HEK293T (cell line): ENCODE results near the gene LPCAT4.
"Not testable (repeated sequence)": the region's sequence is repeated elsewhere in the genome, so short reads cannot be mapped to it uniquely, and the experiment has no call there.

Source experiments
- ARNT ChIP-seq: fragments of 450-650 bp; IDR thresholded peaks from 2 replicates; pipeline ENCODE4 v1.6.1; 2017; ENCODE audit warnings: mild to moderate bottlenecking
- FOXK2 ChIP-seq: fragments of 450-650 bp; IDR thresholded peaks from 2 replicates; pipeline ENCODE4 v1.6.1; 2016; ENCODE audit warnings: mild to moderate bottlenecking
- FOXM1 ChIP-seq: fragments of 450-650 bp; IDR thresholded peaks from 2 replicates; pipeline ENCODE4 v1.6.1; 2017; ENCODE audit warnings: mild to moderate bottlenecking, borderline replicate concordance
- NFRKB ChIP-seq: fragments of 450-650 bp; IDR thresholded peaks from 2 replicates; pipeline ENCODE4 v1.6.1; 2016; ENCODE audit warnings: mild to moderate bottlenecking, moderate library complexity
- SP1 ChIP-seq: fragments of 450-650 bp; IDR thresholded peaks from 2 replicates; pipeline ENCODE4 v1.6.1; 2017
- TF ChIP-seq, protein P1 (sequence below): fragments of 450-650 bp; IDR thresholded peaks from 2 replicates; pipeline ENCODE4 v1.6.1; 2016

DNA sequence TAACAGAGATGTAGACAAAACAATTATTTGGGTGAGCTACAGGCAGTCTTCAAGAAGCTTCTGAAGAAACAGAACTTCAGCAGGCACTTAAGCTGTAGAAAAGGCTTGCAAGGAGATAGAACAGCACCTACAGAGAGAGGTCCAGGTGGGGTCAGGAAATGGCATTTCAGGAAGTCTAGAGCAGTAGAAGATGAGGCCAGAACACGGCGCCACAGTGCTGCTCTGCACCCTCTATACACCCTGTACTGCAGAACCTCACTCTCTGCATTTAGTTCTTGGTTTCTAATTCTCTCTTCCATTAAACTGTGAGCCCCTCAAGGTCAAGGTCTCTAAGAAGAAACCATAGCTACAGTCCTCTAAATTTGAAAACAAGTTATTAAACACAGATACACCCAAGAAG is 26.0 kb upstream of the LPCAT4 start:
- TF ChIP-seq SP1, ARNT, FOXK2, NFRKB, FOXM1: not testable (repeated sequence)
- TF ChIP-seq, protein P1, sequence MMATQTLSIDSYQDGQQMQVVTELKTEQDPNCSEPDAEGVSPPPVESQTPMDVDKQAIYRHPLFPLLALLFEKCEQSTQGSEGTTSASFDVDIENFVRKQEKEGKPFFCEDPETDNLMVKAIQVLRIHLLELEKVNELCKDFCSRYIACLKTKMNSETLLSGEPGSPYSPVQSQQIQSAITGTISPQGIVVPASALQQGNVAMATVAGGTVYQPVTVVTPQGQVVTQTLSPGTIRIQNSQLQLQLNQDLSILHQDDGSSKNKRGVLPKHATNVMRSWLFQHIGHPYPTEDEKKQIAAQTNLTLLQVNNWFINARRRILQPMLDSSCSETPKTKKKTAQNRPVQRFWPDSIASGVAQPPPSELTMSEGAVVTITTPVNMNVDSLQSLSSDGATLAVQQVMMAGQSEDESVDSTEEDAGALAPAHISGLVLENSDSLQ: not testable (repeated sequence)
